22Rv1 (cell line): ENCODE results near the gene LMBR1.

Experiments
- CTCF ChIP-seq: fragments of 450-650 bp; IDR thresholded peaks from 2 replicates; pipeline ENCODE4 v1.5.1; 2017; ENCODE audit warnings: mild to moderate bottlenecking
- ZFX ChIP-seq: fragments of 450-650 bp; IDR thresholded peaks from 2 replicates; pipeline ENCODE4 v1.6.1; 2017; ENCODE audit warnings: antibody characterized with exemption, borderline replicate concordance

- TF ChIP-seq CTCF (no peak), ZFX (no peak)
Measured at GRCh38 chr7:156886020-156886795, 6.8 kb downstream of the LMBR1 start.
